Diencephalon (tissue), 1 donor: ENCODE results near the gene MCF2. TPM values are rescaled to one million over a fixed set of nuclear protein-coding genes. Genes with fewer than 3 reads are reported as not detected.

Experiments used
- small RNA-seq: library from RNA; depleted of rRNA; stranded (forward); fragments of <200 nt; gene quantifications from one replicate; pipeline ENCODE3, GENCODE V24; 2014
- total RNA-seq: library from RNA; depleted of rRNA; stranded (reverse); fragments of >200 nt; gene quantifications from one replicate; pipeline ENCODE4 v1.2.3, GENCODE V29; 2014

Gene MCF2
- total RNA-seq, result 36.0 TPM

GRCh38 chrX:139708067-139708466, at the start of gene MCF2:
TSS of gene MCF2 (minus strand) at chrX:139708167. CDS start at chrX:139651744, 56,423 bp downstream.

Small RNA genes within 50 kb of the gene (small RNA-seq; reads per million reads assigned to genes)
- gene RF01210, result not detected

Other genes starting within 250 kb of the MCF2 start
- gene F9, start 177.4 kb downstream of the MCF2 start, total RNA-seq, result not detected
- gene ATP11C, start 224.9 kb upstream of the MCF2 start, total RNA-seq, result 64.1 TPM